CD4-positive, alpha-beta T cell treated with Interleukin-4 for 1 hour (primary cell): ENCODE measurements around the gene KRT81.
"Not testable (repeated sequence)": the region's sequence is repeated elsewhere in the genome, so short reads cannot be mapped to it uniquely, and the experiment has no call there.

Experiments
- DNase-seq, 2 donors: peaks; one replicate each; pipeline ENCODE4 v3.0.0-alpha.2; 2020 to 2022

The KRT81 gene

DNA sequence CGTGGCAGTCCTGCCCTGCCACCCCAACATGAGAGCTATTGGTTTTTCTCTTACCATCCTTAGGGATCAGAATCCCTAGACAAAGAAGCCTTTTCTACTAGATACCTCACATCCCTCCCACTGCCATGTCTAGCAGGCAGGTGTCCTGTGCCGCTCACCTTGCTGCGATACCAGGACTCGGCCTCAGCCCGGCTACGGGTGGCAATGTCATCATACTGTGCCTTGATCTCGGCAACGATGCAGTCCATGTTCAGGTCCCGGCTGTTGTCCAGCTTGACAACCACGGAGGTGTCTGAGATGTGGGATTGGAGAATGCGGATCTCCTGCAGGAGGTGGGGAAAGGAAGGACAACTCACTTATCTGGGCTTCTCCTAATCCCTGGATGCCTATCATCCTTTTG lies 25.4 kb upstream of the KRT81 start:
- DNase-seq, result no peak

DNA sequence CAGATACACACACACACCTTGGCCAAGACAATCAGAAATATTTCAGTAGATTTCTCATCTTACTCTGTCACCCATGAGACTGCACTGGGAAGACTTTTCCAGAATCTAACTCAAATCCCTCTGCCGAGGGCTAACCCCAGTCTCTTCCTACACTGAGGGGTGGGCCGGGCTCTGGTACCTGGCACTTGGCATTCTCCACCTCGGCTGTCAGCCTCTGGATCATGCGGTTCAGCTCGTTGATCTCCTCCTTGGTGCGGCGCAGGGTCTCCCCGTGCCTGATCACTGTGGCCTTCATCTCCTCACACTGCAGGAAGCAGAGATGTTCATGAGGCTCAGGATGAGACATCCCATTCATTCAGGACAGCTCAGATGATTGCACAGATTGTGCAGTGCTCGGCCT lies 25.0 kb upstream of the KRT81 start:
- DNase-seq, result no peak

DNA sequence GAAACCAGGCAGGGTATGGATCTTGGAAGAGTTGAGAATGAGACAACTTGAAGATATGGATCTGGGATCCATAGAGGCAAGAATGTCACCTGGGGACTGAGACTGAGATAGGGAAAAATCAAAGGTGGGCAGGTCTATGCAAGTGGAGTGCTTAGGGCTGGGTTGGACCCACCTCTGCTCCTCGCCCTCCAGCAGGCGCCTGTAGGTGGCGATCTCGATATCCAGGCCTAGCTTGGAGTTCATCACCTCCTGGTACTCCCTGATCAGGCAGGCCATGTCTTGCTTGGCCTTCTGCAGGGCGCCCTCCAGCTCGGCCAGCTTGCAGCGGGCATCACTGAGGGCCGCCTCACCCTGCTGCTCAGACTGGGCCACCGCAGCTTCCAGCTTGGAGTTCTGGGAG lies 24.4 kb upstream of the KRT81 start:
- DNase-seq, result not testable (repeated sequence)

GRCh38 chr12:52314511-52314910 lies 23.2 kb upstream of the KRT81 start:
- DNase-seq, result no peak

GRCh38 chr12:52313926-52314325 lies 22.6 kb upstream of the KRT81 start:
- DNase-seq, result no peak

DNA sequence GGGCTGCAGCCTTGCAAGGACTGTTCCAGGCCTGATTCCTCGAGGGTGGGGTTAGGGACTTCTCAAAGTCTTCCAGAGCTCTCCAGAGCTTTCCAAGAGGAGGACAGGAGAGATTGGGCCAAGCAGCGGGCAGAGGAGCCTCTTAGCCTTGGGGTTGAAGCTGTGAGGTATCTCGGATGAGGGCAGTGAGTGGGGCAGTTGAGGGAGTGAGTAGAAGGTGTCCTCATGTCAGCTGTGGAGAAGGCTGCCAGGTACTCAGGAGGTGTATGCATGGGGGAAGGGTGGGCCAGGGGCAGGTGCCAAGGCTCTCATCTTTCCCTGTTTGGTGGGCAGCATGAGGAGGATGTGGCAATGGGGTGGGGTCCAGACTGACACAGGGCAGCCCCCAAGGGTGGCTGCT lies 22.1 kb upstream of the KRT81 start:
- no peak for DNase-seq

DNA sequence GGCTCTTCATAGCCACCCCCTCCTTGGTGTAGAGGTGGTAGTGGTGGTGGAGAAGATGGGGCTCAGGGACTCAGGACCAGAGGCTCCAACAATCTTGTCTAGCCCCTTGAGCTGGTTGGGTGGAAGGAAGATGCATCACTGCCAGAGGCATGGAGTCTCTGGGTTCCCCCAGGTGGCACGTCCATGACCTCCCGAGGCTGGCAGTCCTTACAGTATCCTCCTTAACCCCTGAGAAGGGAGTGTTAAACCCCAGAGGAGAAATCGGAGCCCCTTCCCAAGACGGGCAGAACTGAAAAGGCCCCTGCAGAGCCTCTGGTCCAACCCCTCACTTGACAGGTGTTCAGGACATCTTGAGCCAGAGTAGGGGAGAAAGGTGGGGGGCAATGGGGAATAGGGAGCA lies 20.8 kb upstream of the KRT81 start:
- DNase-seq, result no peak

DNA sequence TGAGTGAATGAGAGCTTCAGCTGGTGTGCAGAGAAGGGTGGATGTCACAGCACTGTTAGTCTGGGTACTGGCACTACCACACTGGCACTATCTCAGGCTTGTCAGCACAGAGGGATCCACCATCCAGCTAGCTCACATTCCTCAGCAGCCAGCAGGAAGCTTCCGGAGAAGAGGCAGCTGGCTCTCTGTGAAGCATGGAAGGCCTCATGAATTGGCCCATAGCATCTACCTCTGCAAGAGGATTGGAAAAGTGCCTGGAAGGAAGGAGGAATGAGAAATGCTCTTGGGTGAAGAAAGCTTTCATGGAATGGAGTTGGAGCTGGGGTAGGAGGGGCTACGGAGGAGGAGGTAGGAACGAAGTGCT lies 19.9 kb upstream of the KRT81 start:
- DNase-seq, result no peak

DNA sequence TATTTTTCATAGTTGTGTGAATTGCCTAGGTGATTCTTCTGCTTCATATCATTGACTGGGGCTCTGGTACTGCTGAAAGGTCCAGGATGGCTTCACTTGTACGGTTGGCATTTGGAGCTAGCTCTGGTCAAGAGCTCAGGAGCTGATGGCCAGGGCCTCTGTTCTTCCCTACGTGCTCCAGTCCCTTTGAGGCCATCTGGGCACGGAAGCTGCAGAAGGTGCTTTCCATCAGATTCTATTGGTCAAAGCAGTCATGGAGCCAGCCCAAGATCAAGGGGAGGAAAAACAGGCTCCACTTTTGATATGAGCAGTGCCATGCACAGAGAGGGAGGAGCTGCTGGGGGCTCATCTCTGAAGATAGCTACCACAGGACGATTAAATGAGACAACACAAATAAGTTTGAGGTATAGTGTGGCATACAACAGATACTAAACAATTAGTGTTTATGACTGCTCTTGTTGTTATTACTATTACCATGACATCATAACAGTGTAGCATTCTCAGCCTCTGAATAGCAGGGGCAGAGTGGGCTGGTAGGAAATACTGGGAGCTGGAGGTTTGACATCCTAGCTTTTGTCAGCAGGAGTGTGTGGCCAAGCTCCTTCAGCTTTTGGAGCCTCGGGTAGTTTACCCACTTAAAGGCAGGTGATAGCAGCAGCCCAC lies 19.4 kb upstream of the KRT81 start:
- DNase-seq, result no peak

- no peak for DNase-seq
Observed at GRCh38 chr12:52308806-52309425, 17.6 kb upstream of the KRT81 start.

DNA sequence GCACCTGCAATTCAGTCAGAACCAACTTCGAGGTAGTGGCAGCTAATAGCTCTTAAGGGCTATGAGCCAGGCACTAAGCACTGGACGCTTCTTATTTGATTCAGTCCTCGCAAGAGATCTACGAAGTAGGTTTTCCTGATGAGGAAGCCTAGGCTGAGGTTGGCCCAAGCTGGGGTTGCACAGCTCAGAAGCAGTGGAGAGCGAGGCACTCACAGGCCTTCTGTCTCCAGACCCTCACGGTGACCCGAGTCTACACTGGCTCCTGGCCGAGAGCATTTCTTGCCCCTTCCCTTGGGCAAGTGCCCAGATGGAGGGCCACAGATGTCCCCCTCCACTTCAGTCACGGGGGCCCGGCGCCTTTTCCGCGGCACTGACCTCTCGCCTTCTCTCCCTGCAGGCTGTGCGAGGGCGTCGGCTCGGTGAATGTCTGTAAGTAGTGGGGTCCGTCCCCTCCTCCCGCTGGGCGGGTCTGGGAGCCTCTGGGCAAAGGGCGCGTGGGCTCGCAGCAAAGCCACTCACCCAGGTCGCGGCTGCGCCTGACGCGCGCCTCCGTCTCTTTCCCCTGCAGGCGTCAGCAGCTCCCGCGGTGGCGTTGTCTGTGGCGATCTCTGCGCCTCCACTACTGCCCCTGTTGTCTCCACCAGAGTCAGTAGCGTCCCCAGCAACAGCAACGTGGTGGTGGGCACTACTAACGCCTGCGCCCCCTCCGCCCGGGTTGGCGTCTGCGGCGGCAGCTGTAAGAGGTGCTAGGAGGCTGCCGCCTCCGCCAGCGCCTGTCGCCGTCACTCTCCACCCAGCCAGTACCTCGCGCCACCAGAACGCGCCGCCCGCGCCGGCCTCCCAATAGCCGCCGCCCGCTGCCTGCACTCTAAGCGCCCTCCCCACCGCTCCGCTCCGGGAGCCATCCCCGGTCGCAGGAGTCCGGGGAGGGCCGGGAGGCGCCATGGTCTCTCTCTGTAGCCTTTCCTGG lies 16.8 kb upstream of the KRT81 start:
- peak in 1 of 2 donors; percentile 9 for DNase-seq

- no peak for DNase-seq
Observed at GRCh38 chr12:52306731-52307130, 15.4 kb upstream of the KRT81 start.

- DNase-seq, result no peak
Observed at GRCh38 chr12:52305921-52306705, 14.8 kb upstream of the KRT81 start.

- DNase-seq, result peak in 1 of 2 donors; percentile 10
Observed at GRCh38 chr12:52304941-52305411, 13.6 kb upstream of the KRT81 start.

DNA sequence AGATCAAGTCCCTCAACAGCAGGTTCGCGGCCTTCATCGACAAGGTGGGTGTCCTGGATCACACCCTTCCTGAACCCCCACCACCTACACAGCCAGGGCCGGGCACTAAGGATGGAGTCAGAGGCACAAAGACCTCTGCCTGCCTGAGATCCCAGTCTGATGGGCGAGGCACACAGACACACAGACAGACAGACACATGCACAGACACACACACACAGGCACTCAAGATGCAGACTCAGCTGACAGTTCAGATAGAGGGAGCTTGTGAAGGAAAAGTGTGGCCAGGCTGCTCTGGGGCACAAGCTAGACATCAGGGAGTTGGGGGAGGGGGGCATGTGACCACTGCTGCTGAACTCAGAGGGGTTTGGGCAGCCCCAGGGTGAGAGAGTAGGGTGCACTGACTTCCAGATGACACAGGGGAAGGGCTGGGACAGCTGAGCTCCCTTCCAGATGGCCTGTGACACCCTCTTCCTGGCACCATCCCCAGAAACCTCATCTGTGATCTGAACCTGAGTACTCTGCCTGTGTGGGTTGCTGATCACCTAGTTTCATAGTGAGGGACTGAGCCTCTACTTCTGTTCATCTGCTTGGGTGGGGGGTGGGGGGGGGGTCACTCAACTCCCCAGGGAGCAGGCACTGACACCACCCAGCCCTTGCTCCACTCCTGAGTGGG lies 11.0 kb upstream of the KRT81 start:
- not testable (repeated sequence) for DNase-seq

DNA sequence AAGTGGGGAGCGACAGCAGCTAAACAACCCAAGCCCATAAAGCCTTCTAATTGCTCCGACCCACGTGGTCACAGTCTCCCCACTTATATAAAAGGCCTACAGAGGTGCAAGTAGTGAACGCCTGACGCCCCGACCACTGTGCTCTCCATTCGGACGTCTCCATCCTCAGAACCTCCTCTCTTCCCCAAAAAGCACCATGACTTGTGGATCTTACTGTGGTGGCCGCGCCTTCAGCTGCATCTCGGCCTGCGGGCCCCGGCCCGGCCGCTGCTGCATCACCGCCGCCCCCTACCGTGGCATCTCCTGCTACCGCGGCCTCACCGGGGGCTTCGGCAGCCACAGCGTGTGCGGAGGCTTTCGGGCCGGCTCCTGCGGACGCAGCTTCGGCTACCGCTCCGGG lies 10.4 kb upstream of the KRT81 start:
- DNase-seq, result not testable (repeated sequence)

DNA sequence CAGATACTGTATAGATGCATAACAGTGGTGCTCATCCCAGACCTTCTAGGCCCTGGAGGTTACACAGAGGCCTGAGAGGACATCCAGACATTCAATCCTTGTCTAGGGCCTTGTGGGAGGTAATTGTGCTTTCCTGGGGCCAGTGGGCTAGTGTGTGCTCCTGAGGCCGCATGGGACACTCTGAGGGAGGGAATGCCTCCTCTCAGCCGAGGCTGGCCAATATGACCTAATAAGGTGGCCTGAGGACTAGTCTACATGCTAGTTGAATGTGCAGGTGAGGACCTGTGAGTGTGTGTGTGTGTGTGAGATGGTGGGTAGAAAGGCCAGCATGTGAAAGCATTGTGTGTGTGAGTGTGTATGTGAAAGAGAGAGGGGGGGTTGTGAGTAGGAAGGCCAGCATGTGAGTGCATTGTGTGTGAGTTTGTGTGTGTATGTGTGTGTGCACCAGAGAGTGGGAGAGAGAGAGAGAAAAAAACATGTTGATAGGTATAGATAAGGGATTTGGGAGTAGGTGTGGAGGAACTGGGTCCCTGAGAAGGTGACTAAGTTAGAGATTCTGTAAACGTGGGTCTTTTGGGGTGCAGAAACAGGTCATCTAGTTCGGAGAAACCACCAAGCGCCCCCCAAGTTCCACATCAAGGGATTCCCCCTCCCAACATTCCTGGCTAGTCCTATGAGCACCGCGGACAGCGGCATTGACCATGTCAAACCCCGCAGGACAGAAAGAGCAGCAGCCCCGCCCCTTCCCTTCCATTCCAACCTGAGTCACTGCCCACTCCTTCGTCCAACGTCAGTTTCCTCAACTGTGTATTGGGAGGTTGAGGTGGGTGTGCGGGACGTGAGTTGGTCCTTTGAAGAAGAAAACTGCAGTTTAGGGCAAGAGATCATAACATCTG lies 9.7 kb upstream of the KRT81 start:
- DNase-seq, result no peak

- no peak for DNase-seq
Observed at GRCh38 chr12:52298677-52299190, 7.4 kb upstream of the KRT81 start.

DNA sequence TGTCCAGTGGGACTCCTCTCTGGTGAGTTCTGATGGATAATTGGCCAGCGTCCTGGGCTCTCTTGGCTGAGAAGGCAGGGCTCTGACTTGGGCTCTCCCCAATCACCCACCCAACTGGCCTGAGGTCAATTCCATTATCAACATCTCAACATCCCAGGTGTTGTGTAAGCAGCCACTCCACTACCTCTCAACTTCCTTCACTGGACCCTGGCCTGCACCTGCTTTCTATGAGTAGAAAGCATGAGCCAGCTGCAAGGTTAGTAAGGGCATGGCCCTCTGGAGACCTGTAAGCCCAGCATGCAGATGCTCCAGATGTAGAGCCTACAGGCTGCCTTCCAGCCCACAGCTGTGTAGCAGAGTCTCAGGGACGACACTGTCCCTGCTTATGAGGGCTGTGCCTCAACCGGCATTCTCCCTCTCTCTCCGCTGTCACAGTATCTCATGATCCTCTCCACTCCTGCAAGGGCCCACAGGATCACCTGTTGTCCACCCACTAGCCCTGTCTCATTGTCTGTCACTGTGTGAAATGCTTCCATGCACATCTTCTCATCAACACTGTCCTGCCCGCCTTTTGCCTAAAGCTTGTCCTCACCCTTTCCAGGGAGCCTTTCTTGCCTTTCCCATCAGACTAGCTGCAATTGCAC lies 5.4 kb upstream of the KRT81 start:
- no peak for DNase-seq

- no peak for DNase-seq
Observed at GRCh38 chr12:52295663-52296062, 4.3 kb upstream of the KRT81 start.
